Measurements from ENCODE around the gene ZNF700.

Gene ZNF700

DNA sequence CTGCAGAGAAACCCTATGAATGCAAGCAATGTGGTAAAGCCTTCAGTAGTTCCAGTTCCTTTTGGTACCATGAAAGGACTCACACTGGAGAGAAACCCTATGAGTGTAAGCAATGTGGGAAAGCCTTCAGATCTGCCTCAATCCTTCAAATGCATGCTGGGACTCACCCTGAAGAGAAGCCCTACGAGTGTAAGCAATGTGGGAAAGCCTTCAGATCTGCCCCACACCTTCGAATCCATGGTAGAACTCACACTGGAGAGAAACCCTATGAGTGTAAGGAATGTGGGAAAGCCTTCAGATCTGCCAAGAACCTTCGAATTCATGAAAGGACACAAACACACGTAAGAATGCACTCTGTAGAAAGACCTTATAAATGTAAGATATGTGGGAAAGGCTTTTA is 54.6 kb downstream of the ZNF700 start:
- Histone ChIP-seq H3K4me3 (ENCODE audit: low read depth in 1 of 2, low read length in 1 of 2) (no peak overlapping the region), H3K4me1 (ENCODE audit: control insufficient read depth in 1 of 2, insufficient read depth in 1 of 2, low read depth in 1 of 2, low read length in 1 of 2) (peaks cover 15 to 16% of the 10 kb centered on the region in 2 experiments), H3K27ac (no peak overlapping the region), H3K27me3 (no peaks in the 10 kb centered on the region), H3K9me3 (peaks cover 35% of the 10 kb centered on the region), H3K36me3 (no peaks in the 10 kb centered on the region)
- TF ChIP-seq, protein P1, sequence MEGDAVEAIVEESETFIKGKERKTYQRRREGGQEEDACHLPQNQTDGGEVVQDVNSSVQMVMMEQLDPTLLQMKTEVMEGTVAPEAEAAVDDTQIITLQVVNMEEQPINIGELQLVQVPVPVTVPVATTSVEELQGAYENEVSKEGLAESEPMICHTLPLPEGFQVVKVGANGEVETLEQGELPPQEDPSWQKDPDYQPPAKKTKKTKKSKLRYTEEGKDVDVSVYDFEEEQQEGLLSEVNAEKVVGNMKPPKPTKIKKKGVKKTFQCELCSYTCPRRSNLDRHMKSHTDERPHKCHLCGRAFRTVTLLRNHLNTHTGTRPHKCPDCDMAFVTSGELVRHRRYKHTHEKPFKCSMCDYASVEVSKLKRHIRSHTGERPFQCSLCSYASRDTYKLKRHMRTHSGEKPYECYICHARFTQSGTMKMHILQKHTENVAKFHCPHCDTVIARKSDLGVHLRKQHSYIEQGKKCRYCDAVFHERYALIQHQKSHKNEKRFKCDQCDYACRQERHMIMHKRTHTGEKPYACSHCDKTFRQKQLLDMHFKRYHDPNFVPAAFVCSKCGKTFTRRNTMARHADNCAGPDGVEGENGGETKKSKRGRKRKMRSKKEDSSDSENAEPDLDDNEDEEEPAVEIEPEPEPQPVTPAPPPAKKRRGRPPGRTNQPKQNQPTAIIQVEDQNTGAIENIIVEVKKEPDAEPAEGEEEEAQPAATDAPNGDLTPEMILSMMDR (IDR thresholded peaks at IDR 0.05): no peak

GRCh38 chr19:11982526-11982925 is 57.6 kb downstream of the ZNF700 start:
- H3K4me1 ChIP-seq (ENCODE audit: control insufficient read depth in 1 of 2, insufficient read depth in 1 of 2, low read depth in 1 of 2, low read length in 1 of 2): peaks cover 10% of the 10 kb centered on the region in 2 experiments
- peaks cover 33% of the 10 kb centered on the region for H3K9me3 ChIP-seq
- H3K4me3 ChIP-seq (ENCODE audit: low read depth in 1 of 2, low read length in 1 of 2): no peak overlapping the region
- no peaks in the 10 kb centered on the region for H3K27me3 ChIP-seq
- TF ChIP-seq, protein P1 (IDR thresholded peaks at IDR 0.05): no peak
- no peaks in the 10 kb centered on the region for H3K36me3 ChIP-seq
- no peak overlapping the region for H3K27ac ChIP-seq

- no peaks in the 10 kb centered on the region for H3K27me3 ChIP-seq
- H3K4me1 ChIP-seq (ENCODE audit: control insufficient read depth in 1 of 2, insufficient read depth in 1 of 2, low read depth in 1 of 2, low read length in 1 of 2): peaks cover 24 to 28% of the 10 kb centered on the region in 2 experiments
- no peaks in the 10 kb centered on the region for H3K36me3 ChIP-seq
- H3K9me3 ChIP-seq: peaks cover 9% of the 10 kb centered on the region
- no peak overlapping the region for H3K4me3 ChIP-seq (ENCODE audit: low read depth in 1 of 2, low read length in 1 of 2)
- H3K27ac ChIP-seq: no peak overlapping the region
- TF ChIP-seq, protein P1 (IDR thresholded peaks at IDR 0.05): no peak
Measured at GRCh38 chr19:11984986-11985385, 60.1 kb downstream of the ZNF700 start.

GRCh38 chr19:11986754-11987153 is 61.8 kb downstream of the ZNF700 start:
- TF ChIP-seq, protein P1 (IDR thresholded peaks at IDR 0.05): no peak
- peaks cover 24 to 28% of the 10 kb centered on the region in 2 experiments for H3K4me1 ChIP-seq (ENCODE audit: control insufficient read depth in 1 of 2, insufficient read depth in 1 of 2, low read depth in 1 of 2, low read length in 1 of 2)

GRCh38 chr19:11987405-11988281 is 62.7 kb downstream of the ZNF700 start:
- Histone ChIP-seq H3K36me3 (no peaks in the 10 kb centered on the region), H3K4me3 (ENCODE audit: low read depth in 1 of 2, low read length in 1 of 2) (peak overlapping the region; percentile 87 to 93), H3K27ac (peak overlapping the region; percentile 91), H3K4me1 (ENCODE audit: control insufficient read depth in 1 of 2, insufficient read depth in 1 of 2, low read depth in 1 of 2, low read length in 1 of 2) (peaks cover 24 to 28% of the 10 kb centered on the region in 2 experiments), H3K27me3 (no peaks in the 10 kb centered on the region), H3K9me3 (no peaks in the 10 kb centered on the region)
- TF ChIP-seq, protein P1 (IDR thresholded peaks at IDR 0.05): peak; percentile 43

More at GRCh38 chr19:11986754-11987153, 61.8 kb downstream of the ZNF700 start:
- Histone ChIP-seq H3K36me3 (no peaks in the 10 kb centered on the region), H3K9me3 (no peaks in the 10 kb centered on the region), H3K27ac (peak overlapping the region; percentile 91), H3K27me3 (no peaks in the 10 kb centered on the region), H3K4me3 (ENCODE audit: low read depth in 1 of 2, low read length in 1 of 2) (peak overlapping the region in 1 of 2 experiments; percentile 87)

All from neutrophil (primary cell).